Measurements from ENCODE around the gene IPO8.

- no peak for TF ChIP-seq CTCF (IDR thresholded peaks at IDR 0.05)
- TF ChIP-seq POLR2AphosphoS5 (IDR thresholded peaks at IDR 0.05): no peak
- no peak for TF ChIP-seq POLR2A (IDR thresholded peaks at IDR 0.05)
Measured at GRCh38 chr12:30624009-30624408, 71.7 kb downstream of the IPO8 start.

Data from prostate gland (tissue), 2 donors.